ENCODE data around the gene NHSL2.

- TF ChIP-seq MZF1 (CRISPR knock-in tag; IDR thresholded peaks at IDR 0.05; ENCODE audit: borderline replicate concordance) (no peak), RAD51 (IDR thresholded peaks at IDR 0.05; ENCODE audit: borderline replicate concordance) (no peak), SALL2 (CRISPR knock-in tag; IDR thresholded peaks at IDR 0.05) (no peak), ZNF232 (CRISPR knock-in tag; IDR thresholded peaks at IDR 0.05; ENCODE audit: borderline replicate concordance) (no peak), ATF2 (CRISPR knock-in tag; IDR thresholded peaks at IDR 0.05) (no peak), ARID3A (IDR thresholded peaks at IDR 0.05; ENCODE audit: low read depth, low read length) (no peak)
These were observed 178.1 kb downstream of the NHSL2 start for GRCh38 chrX:72088761-72089160.

All from HepG2 (cell line).